K562 (cell line): Measurements from ENCODE around the gene SPNS2. TPM values are rescaled to one million over a fixed set of nuclear protein-coding genes. Genes with fewer than 3 reads are reported as not detected.

Experiments
- ATAC-seq: fragments of 200-7000 bp; cut with Tn5 transposase; 3 replicates; pipeline ENCODE4 v1.9.1; 2020; ENCODE audit warnings: moderate library complexity
- BruUV-seq: library from RNA; stranded (reverse); fragments of 400-500 nt; replicated peaks from 2 replicates; lab custom pipeline; 2021; lab: Mats Ljungman, UMichigan
- CTCF ChIA-PET: fragments of 300-600 bp; formaldehyde crosslinking; extraction: SDS; loops from one replicate; lab custom pipeline; 2021; ENCODE audit warnings: low intra/inter-chr PET ratio; lab: Yijun Ruan, JAX
- POLR2A ChIA-PET: fragments of 300-600, 350-650 bp; sonication (Branson Sonifier 250); formaldehyde crosslinking; extraction: SDS; loops from one replicate; lab custom pipeline; 2021; ENCODE audit warnings: antibody characterized with exemption, inconsistent platforms; lab: Yijun Ruan, JAX
- DNase-seq, 4 experiments: peaks; one replicate each; pipeline versions ENCODE4 v3.0.0 to v3.0.0-alpha.2; 2011 to 2018; ENCODE audit warnings: low spot score in 3 of 4, mixed read lengths in 3 of 4; ENCODE audit errors: extremely low read depth in 1 of 4
- FAIRE-seq: peaks from 2 replicates; lab custom pipeline; 2011; peaks lifted over from hg19 to GRCh38; lab: Jason Lieb, UNC
- H2AFZ ChIP-seq: 2 replicates; pipeline ENCODE4 v1.6.0; 2011; ENCODE audit warnings: low read depth, low read length, control low read depth, inconsistent platforms
- H3K27ac ChIP-seq: fragments of 200-600 bp; 3 replicates; pipeline ENCODE4 v1.8.0; 2011; ENCODE audit warnings: low read depth, mild to moderate bottlenecking, control low read depth, inconsistent platforms, low read length, moderate library complexity, mixed read lengths; ENCODE audit errors: extremely low read depth
- H3K27me3 ChIP-seq, 2 experiments: fragments of 300-600 bp in 1 of 2; 2 replicates in 1 of 2; 3 replicates in 1 of 2; pipeline versions ENCODE4 v1.6.0 to v1.8.0; 2011; ENCODE audit warnings: inconsistent platforms in 2 of 2, low read length in 2 of 2, mild to moderate bottlenecking in 1 of 2, mixed read lengths in 1 of 2, moderate library complexity in 1 of 2; ENCODE audit not compliant: control insufficient read depth in 2 of 2, insufficient read depth in 2 of 2
- H3K36me3 ChIP-seq: fragments of 300-600 bp; 3 replicates; pipeline ENCODE4 v1.8.0; 2011; ENCODE audit warnings: mild to moderate bottlenecking, low read length, inconsistent platforms; ENCODE audit not compliant: control insufficient read depth, insufficient read depth
- H3K4me1 ChIP-seq, 2 experiments: fragments of 200-600 bp in 1 of 2; replicated peaks in 1 of 2; 2 replicates in 1 of 2; 3 replicates in 1 of 2; pipeline versions ENCODE4 v1.5.1 to v1.8.0; 2011; ENCODE audit warnings: inconsistent platforms in 2 of 2, low read length in 2 of 2, mild to moderate bottlenecking in 1 of 2, mixed read lengths in 1 of 2, moderate library complexity in 1 of 2; ENCODE audit not compliant: control insufficient read depth in 2 of 2, insufficient read depth in 2 of 2
- H3K4me2 ChIP-seq: 2 replicates; pipeline ENCODE4 v1.6.1; 2011; ENCODE audit warnings: low read length, control low read depth, inconsistent platforms, mixed read lengths; ENCODE audit not compliant: insufficient read depth
- H3K4me3 ChIP-seq: fragments of 200-600 bp; sonication (generic), shearing (Covaris generic); 2 replicates; pipeline ENCODE4 v1.5.1; 2016; ENCODE audit warnings: control low read depth, inconsistent platforms
- H3K79me2 ChIP-seq: fragments of 200-600 bp; 3 replicates; pipeline ENCODE4 v1.8.0; 2011; ENCODE audit warnings: low read length, inconsistent platforms; ENCODE audit not compliant: control insufficient read depth, insufficient read depth
- H3K9ac ChIP-seq, 2 experiments: 2 replicates each; pipeline versions ENCODE4 v1.6.0 to v1.6.1; 2011; ENCODE audit warnings: low read depth in 2 of 2, low read length in 2 of 2, control low read depth in 1 of 2, inconsistent platforms in 1 of 2, mild to moderate bottlenecking in 1 of 2, mixed read lengths in 1 of 2; ENCODE audit not compliant: insufficient read depth in 1 of 2
- H3K9me1 ChIP-seq: one replicate; pipeline ENCODE4 v1.6.0; 2011; ENCODE audit warnings: inconsistent platforms, mild to moderate bottlenecking, low read length, moderate library complexity; ENCODE audit not compliant: control insufficient read depth, insufficient read depth
- H3K9me3 ChIP-seq: replicated peaks from 2 replicates; pipeline ENCODE4 v1.5.1; 2011; ENCODE audit warnings: low read depth, low read length, inconsistent platforms; ENCODE audit not compliant: control insufficient read depth, insufficient read depth
- H4K20me1 ChIP-seq: replicated peaks from 2 replicates; pipeline ENCODE4 v1.6.1; 2011; ENCODE audit warnings: low read length, inconsistent platforms, mixed read lengths; ENCODE audit not compliant: control insufficient read depth, insufficient read depth
- C11orf30 ChIP-seq: fragments of 450-650 bp; IDR thresholded peaks from 2 replicates; pipeline ENCODE4 v1.6.1; 2016; ENCODE audit warnings: low read depth, mild to moderate bottlenecking
- CTCFL ChIP-seq: IDR thresholded peaks from 2 replicates; pipeline ENCODE4 v1.6.1; 2011; ENCODE audit warnings: borderline replicate concordance, low read depth, mild to moderate bottlenecking, moderate library complexity, low read length; ENCODE audit not compliant: insufficient read depth, poor library complexity, severe bottlenecking
- DEAF1 ChIP-seq: fragments of 450-650 bp; formaldehyde crosslinking; IDR thresholded peaks from 2 replicates; pipeline ENCODE4 v1.4.0; 2020; ENCODE audit warnings: mild to moderate bottlenecking, moderate library complexity
- KLF10 ChIP-seq: fragments of 250-450 bp; sonication (Bioruptor Pico); IDR thresholded peaks from 2 replicates; pipeline ENCODE4 v1.6.1; 2021; ENCODE audit warnings: matching md5 sums
- LEF1 ChIP-seq: fragments of 450-650 bp; IDR thresholded peaks from 2 replicates; pipeline ENCODE4 v1.6.1; 2016; ENCODE audit warnings: mild to moderate bottlenecking
- MTA1 ChIP-seq: fragments of 450-650 bp; IDR thresholded peaks from 2 replicates; pipeline ENCODE4 v1.6.1; 2017; ENCODE audit warnings: borderline replicate concordance
- NR2F6 ChIP-seq: fragments of 450-650 bp; formaldehyde crosslinking; IDR thresholded peaks from 2 replicates; pipeline ENCODE4 v1.4.0; 2020; ENCODE audit warnings: mild to moderate bottlenecking
- RBM15 ChIP-seq: fragments of 200-400 bp; formaldehyde crosslinking; IDR thresholded peaks from 2 replicates; pipeline ENCODE4 v1.6.1; 2018; ENCODE audit warnings: mild to moderate bottlenecking, low read length, moderate library complexity; ENCODE audit not compliant: insufficient read depth
- TCF7L2 ChIP-seq: fragments of 150-350 bp; IDR thresholded peaks from 2 replicates; pipeline ENCODE4 v1.6.1; 2016; ENCODE audit warnings: low read depth, mild to moderate bottlenecking, low read length, moderate library complexity
- TCFL5 ChIP-seq: fragments of 250-450 bp; sonication (Bioruptor Pico); conservative IDR thresholded peaks from 2 replicates; pipeline ENCODE4 v1.6.1; 2021; ENCODE audit warnings: mild to moderate bottlenecking, moderate library complexity, matching md5 sums
- TSHZ1 ChIP-seq: fragments of 250-450 bp; sonication (Bioruptor Pico); IDR thresholded peaks from 2 replicates; pipeline ENCODE4 v1.4.0; 2020; ENCODE audit warnings: mild to moderate bottlenecking, moderate library complexity
- WHSC1 ChIP-seq: IDR thresholded peaks from one replicate; pipeline ENCODE4 v1.6.1; 2012; ENCODE audit warnings: low read length, control low read depth, inconsistent platforms
- WGBS: fragments of 100-300 bp; shearing (Covaris generic); methylation state at CpG from one replicate; pipeline ENCODE4 v1.1.6; 2016; ENCODE audit warnings: low coverage, mixed read lengths; ENCODE audit not compliant: insufficient coverage; ENCODE audit errors: missing lambda C conversion rate; 5-methylcytosine and 5-hydroxymethylcytosine counted together
- in situ Hi-C: fragments of 300-500 bp; cut with MboI; formaldehyde crosslinking; loops from 4 replicates; pipeline ENCODE4 v1.15.0; 2018; ENCODE audit warnings: inconsistent platforms, mixed read lengths
- intact Hi-C: fragments of 100-400 bp; cut with micrococcal nuclease; formaldehyde crosslinking; loops from 2 replicates; pipeline ENCODE4 v1.14.2; 2022
- polyA plus RNA-seq, 8 experiments: library from polyadenylated mRNA; depleted of rRNA in 4 of 8; stranded (reverse) in 5 of 8; unstranded in 3 of 8; fragments of >200 nt; fragmentation: Nextera tagmentation in 2 of 8; fragmentation: Illumina TruSeq in 1 of 8; extraction: Ambion mirVana in 2 of 8; extraction: Trizol in 1 of 8; gene quantifications; 2 replicates each; pipeline versions ENCODE4 v1.2.1 to v1.2.3, GENCODE V29; 2011 to 2014; ENCODE audit warnings: inconsistent platforms in 1 of 8, missing spikeins in 1 of 8
- total RNA-seq, 7 experiments: library from RNA; depleted of rRNA in 6 of 7; stranded (reverse); fragments of >200 nt in 6 of 7; fragmentation: Illumina TruSeq in 2 of 7; extraction: Trizol in 2 of 7; gene quantifications; 2 replicates each; pipeline versions ENCODE4 v1.2.1 to v1.2.3, GENCODE V29; 2011 to 2021; ENCODE audit warnings: low replicate concordance in 1 of 7

The SPNS2 gene
- total and polyA plus RNA-seq, 9 of the 15 experiments (the other 6 are each of a cell fraction or from before 2014, with no cell fraction given) = 0.06 TPM; not detected in 8

- TF ChIP-seq TSHZ1 (CRISPR knock-in tag) = no peak
- TF ChIP-seq, all 486 proteins: peak for 0
Measured at GRCh38 chr17:4487296-4487695, 11.4 kb upstream of the SPNS2 start (continued).

- no peak for FAIRE-seq
- in situ Hi-C loops = no loop called here
- TF ChIP-seq NR2F6 (CRISPR knock-in tag) (no peak), LEF1 (no peak), C11orf30 (no peak), MTA1 (no peak), KLF10 (no peak), WHSC1 (no peak), TCF7L2 (no peak), CTCFL (no peak), TCFL5 (no peak), RBM15 (no peak), DEAF1 (CRISPR knock-in tag) (no peak)
Measured at GRCh38 chr17:4487820-4488716, 10.6 kb upstream of the SPNS2 start.

More at GRCh38 chr17:4487820-4488716, 10.6 kb upstream of the SPNS2 start:
- no peaks in the 10 kb centered on the region for H3K9me1 ChIP-seq
- H3K4me2 ChIP-seq = no peak overlapping the region
- H3K4me3 ChIP-seq = no peak overlapping the region
- no peak for DNase-seq
- no peaks in the 10 kb centered on the region for H3K79me2 ChIP-seq
- peaks cover 3% of the 10 kb centered on the region for H4K20me1 ChIP-seq
- ChIA-PET CTCF (interaction anchor here (0.7 kb wide), 1 partner anchor 716 kb away, joined by 3 read pairs; no protein-coding TSS in a partner anchor), POLR2A (no interaction called here)
- BruUV-seq = no TSS peak
- intact Hi-C loops = no loop called here
- H3K4me1 ChIP-seq = no peaks in the 10 kb centered on the region
- no peak overlapping the region for H3K27ac ChIP-seq
- H3K27me3 ChIP-seq = peaks cover 5 to 56% of the 10 kb centered on the region in 2 experiments; a peak in 4 of 5 replicates
- no peak overlapping the region for H3K9ac ChIP-seq
- WGBS = 12% methylated on average over 17 of the region's 24 CpGs
- H2AFZ ChIP-seq = no peak overlapping the region
- H3K36me3 ChIP-seq = no peaks in the 10 kb centered on the region
- no peaks in the 10 kb centered on the region for H3K9me3 ChIP-seq
- no peak for ATAC-seq
